LNCAP (cell line): Measurements from ENCODE around the gene CFAP157.

ENCODE experiments used
- TF ChIP-seq, protein P1 (sequence below): fragments of 450-650 bp; IDR thresholded peaks from 2 replicates; pipeline ENCODE4 v1.5.1; 2017; ENCODE audit warnings: mild to moderate bottlenecking

CFAP157 gene

GRCh38 chr9:127705577-127706379 is 1.0 kb upstream of the CFAP157 start:
- TF ChIP-seq, protein P1, sequence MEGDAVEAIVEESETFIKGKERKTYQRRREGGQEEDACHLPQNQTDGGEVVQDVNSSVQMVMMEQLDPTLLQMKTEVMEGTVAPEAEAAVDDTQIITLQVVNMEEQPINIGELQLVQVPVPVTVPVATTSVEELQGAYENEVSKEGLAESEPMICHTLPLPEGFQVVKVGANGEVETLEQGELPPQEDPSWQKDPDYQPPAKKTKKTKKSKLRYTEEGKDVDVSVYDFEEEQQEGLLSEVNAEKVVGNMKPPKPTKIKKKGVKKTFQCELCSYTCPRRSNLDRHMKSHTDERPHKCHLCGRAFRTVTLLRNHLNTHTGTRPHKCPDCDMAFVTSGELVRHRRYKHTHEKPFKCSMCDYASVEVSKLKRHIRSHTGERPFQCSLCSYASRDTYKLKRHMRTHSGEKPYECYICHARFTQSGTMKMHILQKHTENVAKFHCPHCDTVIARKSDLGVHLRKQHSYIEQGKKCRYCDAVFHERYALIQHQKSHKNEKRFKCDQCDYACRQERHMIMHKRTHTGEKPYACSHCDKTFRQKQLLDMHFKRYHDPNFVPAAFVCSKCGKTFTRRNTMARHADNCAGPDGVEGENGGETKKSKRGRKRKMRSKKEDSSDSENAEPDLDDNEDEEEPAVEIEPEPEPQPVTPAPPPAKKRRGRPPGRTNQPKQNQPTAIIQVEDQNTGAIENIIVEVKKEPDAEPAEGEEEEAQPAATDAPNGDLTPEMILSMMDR, result no peak

- TF ChIP-seq, protein P1, result no peak
These were observed 978 bp downstream of the CFAP157 start for GRCh38 chr9:127707766-127708165.

DNA sequence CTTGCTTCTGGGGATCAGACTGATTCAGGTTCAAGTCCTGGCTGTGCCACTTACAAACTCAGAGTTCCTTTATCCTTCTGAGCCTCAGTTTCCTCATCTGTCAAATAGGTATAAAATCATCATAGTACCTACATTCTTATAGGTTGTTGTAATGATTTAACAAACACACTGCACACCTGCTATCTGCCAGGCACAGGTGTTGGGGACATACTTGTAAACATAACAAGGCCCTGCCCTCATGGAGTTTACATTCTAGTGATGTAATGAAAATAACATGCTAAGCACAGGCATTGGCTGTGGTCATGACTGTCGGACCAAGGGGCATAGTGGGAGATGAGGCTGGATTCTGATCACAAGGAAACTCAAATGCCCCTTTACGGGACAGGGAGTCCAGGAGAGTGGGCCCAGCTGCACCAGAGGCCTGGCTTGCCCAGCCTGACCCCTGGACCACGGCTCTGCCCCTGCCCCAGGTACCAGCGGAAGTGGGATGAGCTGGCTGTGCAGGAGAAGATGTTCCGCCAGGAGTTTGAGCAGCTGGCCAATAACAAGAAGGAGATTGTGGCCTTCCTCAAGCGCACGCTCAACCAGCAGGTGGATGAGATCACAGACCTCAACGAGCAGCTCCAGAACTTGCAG is 2.3 kb downstream of the CFAP157 start:
- TF ChIP-seq, protein P1, result no peak

- TF ChIP-seq, protein P1, result no peak
These were observed 3.5 kb downstream of the CFAP157 start for GRCh38 chr9:127710204-127710783.

DNA sequence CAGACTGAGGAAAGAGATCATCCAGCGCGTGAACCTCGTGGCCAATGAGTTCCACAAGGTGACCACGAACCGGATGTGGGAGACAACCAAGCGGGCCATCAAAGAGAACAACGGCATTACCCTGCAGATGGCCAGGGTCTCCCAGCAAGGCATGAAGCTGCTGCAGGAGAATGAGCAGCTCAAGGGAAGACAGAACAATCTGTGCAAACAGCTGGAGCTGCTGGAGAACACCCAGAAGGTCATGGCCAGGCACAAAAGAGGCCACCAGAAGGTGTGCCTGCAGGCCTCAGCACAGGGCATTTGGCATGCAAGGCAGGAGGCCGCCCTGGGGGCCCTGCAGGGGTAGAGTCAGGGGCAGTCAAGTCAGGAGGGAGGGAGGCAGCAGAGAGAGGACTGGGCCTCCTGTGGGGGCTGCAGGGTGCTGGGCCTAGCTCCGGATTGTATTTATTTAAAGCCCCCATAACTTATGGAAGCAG is 4.5 kb downstream of the CFAP157 start:
- TF ChIP-seq, protein P1, result no peak

DNA sequence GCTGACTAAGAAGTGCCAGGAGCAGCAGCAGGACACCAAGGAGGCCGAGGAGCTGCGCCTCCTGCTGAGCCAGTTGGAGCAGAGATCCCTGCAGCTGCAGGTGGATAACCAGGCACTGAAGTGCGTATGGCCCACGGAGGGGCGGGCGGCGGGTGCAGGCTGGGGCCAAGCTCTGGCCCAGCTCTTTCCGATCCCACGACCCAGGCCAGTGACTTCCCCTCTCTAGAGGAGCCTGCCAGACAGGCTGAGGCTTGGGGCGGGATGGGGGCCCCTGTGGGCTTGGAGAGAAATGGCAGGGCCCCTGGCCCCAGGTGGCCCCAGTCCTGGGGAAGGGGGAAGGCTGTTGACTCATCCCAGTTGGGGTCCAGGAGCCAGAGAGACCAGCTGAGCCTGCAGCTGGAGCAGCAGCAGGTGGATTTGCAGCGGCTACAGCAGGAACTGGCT is 5.1 kb downstream of the CFAP157 start:
- TF ChIP-seq, protein P1, result no peak

GRCh38 chr9:127712371-127712770 is 5.6 kb downstream of the CFAP157 start:
- TF ChIP-seq, protein P1, result no peak
